H1 (cell line): Measurements from ENCODE around the gene CRYBB1. TPM values are rescaled to one million over a fixed set of nuclear protein-coding genes. Genes with fewer than 3 reads are reported as not detected.
A peak's percentile ranks its signal among the peaks of the same experiment; 100 is the strongest.

Source experiments
- ASH2L ChIP-seq: fragments of 200-600, 300-600 bp; sonication (generic); IDR thresholded peaks from one replicate; pipeline ENCODE4 v1.7.1; 2017; ENCODE audit warnings: low read length
- BRCA1 ChIP-seq: IDR thresholded peaks from 2 replicates; pipeline ENCODE4 v1.6.1; 2012; ENCODE audit warnings: low read depth, low read length, improper control_type of control experiment
- CBX5 ChIP-seq: fragments of 300-800, 300-1000 bp; sonication (generic); IDR thresholded peaks from 2 replicates; pipeline ENCODE4 v1.7.1; 2016; ENCODE audit warnings: antibody characterized with exemption, low read length, low read depth
- CHD7 ChIP-seq: fragments of 300-600 bp; sonication (generic); IDR thresholded peaks from 2 replicates; pipeline ENCODE4 v1.7.1; 2012; ENCODE audit warnings: low read length, moderate library complexity, mild to moderate bottlenecking, inconsistent platforms; ENCODE audit not compliant: insufficient replicate concordance
- KDM5A ChIP-seq: fragments of 200-600 bp; IDR thresholded peaks from 2 replicates; pipeline ENCODE4 v1.7.1; 2012; ENCODE audit warnings: mild to moderate bottlenecking, low read length, inconsistent platforms, mixed read lengths
- RAD21 ChIP-seq, 2 experiments: IDR thresholded peaks in 1 of 2; conservative IDR thresholded peaks in 1 of 2; 2 replicates each; pipeline ENCODE4 v1.6.1; 2011; ENCODE audit warnings: low read depth in 2 of 2, low read length in 2 of 2, improper control_type of control experiment in 1 of 2, inconsistent platforms in 1 of 2, mild to moderate bottlenecking in 1 of 2, moderate library complexity in 1 of 2
- SIN3A ChIP-seq, 2 experiments: IDR thresholded peaks in 1 of 2; conservative IDR thresholded peaks in 1 of 2; 2 replicates each; pipeline ENCODE4 v1.6.1; 2011 to 2012; ENCODE audit warnings: low read length in 2 of 2, improper control_type of control experiment in 1 of 2, low read depth in 1 of 2, mild to moderate bottlenecking in 1 of 2
- YY1 ChIP-seq: IDR thresholded peaks from 2 replicates; pipeline ENCODE4 v1.6.1; 2011; ENCODE audit warnings: low read depth, mild to moderate bottlenecking, low read length
- ZNF274 ChIP-seq: IDR thresholded peaks from 2 replicates; pipeline ENCODE4 v1.7.0; 2012; ENCODE audit warnings: low read length, borderline replicate concordance; ENCODE audit errors: extremely low read depth
- polyA plus RNA-seq, 7 experiments: library from polyadenylated mRNA; depleted of rRNA in 3 of 7; stranded (reverse) in 5 of 7; unstranded in 2 of 7; fragments of >200 nt in 5 of 7; fragments of 200-250 nt in 2 of 7; gene quantifications; 1 replicate in 5 of 7; 2 replicates in 1 of 7; 4 replicates in 1 of 7; pipeline versions ENCODE4 v1.2.1 to v1.2.3, GENCODE V29; 2011 to 2013; ENCODE audit warnings: missing spikeins in 2 of 7, mixed read lengths in 2 of 7
- total RNA-seq: library from RNA; stranded (reverse); fragmentation: NEBNext Ultra II Directional; extraction: Animal tissue kit (Norgen Biotek cat#: 25700); gene quantifications from 2 replicates; pipeline ENCODE4 v1.2.1, GENCODE V29; 2021
- TF ChIP-seq, protein P1 (sequence below): IDR thresholded peaks from 2 replicates; pipeline ENCODE4 v1.6.1; 2012; ENCODE audit warnings: inconsistent platforms

The CRYBB1 gene
- total and polyA plus RNA-seq, 2 of the 8 experiments (the other 6 are each of a cell fraction or from before 2014, with no cell fraction given) = 1.7 to 6.0 TPM

DNA sequence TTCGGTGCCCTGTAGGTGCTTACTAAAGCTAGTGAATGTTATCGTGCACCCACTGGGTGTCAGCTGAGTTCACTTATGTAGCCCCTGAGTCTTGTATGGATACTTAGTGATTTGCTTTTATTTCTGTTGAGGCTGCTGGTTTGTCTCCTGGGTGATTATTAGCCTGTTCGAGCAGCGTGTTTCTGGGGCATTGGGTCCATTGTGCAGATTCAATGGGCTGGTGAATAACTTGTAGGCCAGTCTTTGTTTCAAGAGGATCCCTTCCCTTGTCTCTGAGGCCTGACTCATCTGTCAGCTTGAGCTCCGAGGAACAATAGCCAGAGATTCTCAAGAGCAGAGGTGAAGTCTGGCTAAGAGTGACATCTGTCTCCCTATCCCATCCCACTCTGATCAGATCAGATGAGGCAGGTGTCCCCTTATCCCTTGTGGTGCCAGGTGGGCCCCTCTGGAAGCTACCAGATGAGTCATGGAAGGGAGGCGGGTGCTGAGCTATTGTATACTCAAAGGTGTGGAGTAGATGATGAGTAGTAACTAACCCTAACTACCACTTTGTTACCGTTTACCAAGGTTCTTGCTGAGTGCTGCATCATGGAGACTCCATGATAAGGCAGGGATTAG lies 43.2 kb upstream of the CRYBB1 start (continued):
- no peak for TF ChIP-seq CHD7
- TF ChIP-seq ZNF274 = no peak
- TF ChIP-seq, protein P1, sequence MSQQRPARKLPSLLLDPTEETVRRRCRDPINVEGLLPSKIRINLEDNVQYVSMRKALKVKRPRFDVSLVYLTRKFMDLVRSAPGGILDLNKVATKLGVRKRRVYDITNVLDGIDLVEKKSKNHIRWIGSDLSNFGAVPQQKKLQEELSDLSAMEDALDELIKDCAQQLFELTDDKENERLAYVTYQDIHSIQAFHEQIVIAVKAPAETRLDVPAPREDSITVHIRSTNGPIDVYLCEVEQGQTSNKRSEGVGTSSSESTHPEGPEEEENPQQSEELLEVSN = no peak
- TF ChIP-seq ASH2L = no peak
- no peak for TF ChIP-seq KDM5A
- no peak for TF ChIP-seq YY1
- TF ChIP-seq SIN3A (conservative IDR thresholded peaks at IDR 0.05 in 1 of 2, IDR thresholded peaks at IDR 0.05 in 1 of 2; ENCODE audit: low read depth in 1 of 2, low read length in 2 of 2) = peak; percentile 45 to 64; a peak in 1 of 4 replicates
- no peak for TF ChIP-seq CBX5
- TF ChIP-seq BRCA1 = peak; percentile 52; the same call in 1 of the 2 replicates
- TF ChIP-seq RAD21 (IDR thresholded peaks at IDR 0.05 in 1 of 2, conservative IDR thresholded peaks at IDR 0.05 in 1 of 2; ENCODE audit: low read depth in 2 of 2, low read length in 2 of 2) = no peak
